ENCODE data around the gene PTPRZ1.

DNA sequence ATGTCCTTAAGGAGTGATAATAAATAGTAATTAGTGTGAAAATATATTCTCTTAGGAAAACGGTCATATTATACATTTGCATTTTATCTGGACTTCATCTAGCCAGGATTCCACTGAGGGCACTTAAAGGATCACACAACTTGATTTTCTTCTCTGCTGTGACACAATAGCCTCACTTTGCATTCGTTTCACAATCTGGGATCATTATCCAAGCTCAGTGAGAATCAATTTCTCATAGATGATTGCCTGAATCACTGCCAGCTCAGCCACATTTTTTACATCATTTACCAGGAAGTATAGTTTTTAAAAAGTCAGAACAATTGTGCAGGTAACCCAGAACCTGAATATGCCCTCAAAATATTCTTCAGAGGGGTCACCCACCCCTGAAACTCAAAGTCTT is 68.9 kb downstream of the PTPRZ1 start:
- no peak for TF ChIP-seq POLR2AphosphoS5 (IDR thresholded peaks at IDR 0.05; ENCODE audit: low read depth, low read length)
- TF ChIP-seq, protein P1, sequence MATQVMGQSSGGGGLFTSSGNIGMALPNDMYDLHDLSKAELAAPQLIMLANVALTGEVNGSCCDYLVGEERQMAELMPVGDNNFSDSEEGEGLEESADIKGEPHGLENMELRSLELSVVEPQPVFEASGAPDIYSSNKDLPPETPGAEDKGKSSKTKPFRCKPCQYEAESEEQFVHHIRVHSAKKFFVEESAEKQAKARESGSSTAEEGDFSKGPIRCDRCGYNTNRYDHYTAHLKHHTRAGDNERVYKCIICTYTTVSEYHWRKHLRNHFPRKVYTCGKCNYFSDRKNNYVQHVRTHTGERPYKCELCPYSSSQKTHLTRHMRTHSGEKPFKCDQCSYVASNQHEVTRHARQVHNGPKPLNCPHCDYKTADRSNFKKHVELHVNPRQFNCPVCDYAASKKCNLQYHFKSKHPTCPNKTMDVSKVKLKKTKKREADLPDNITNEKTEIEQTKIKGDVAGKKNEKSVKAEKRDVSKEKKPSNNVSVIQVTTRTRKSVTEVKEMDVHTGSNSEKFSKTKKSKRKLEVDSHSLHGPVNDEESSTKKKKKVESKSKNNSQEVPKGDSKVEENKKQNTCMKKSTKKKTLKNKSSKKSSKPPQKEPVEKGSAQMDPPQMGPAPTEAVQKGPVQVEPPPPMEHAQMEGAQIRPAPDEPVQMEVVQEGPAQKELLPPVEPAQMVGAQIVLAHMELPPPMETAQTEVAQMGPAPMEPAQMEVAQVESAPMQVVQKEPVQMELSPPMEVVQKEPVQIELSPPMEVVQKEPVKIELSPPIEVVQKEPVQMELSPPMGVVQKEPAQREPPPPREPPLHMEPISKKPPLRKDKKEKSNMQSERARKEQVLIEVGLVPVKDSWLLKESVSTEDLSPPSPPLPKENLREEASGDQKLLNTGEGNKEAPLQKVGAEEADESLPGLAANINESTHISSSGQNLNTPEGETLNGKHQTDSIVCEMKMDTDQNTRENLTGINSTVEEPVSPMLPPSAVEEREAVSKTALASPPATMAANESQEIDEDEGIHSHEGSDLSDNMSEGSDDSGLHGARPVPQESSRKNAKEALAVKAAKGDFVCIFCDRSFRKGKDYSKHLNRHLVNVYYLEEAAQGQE (IDR thresholded peaks at IDR 0.05; ENCODE audit: insufficient read depth in 1 of 2, low read depth in 2 of 2, low read length in 2 of 2), result no peak
